Hypothalamus (tissue), 51 donors: ENCODE measurements around the gene ESD.
A peak's percentile ranks its signal among the peaks of the same experiment; 100 is the strongest.
"Not testable (repeated sequence)": the region's sequence is repeated elsewhere in the genome, so short reads cannot be mapped to it uniquely, and the experiment has no call there.

Source experiments
- DNase-seq, 51 donors: peaks; one replicate each; lab custom pipeline; 2025; lab: John Stamatoyannopoulos, UW

The ESD gene, protein sequence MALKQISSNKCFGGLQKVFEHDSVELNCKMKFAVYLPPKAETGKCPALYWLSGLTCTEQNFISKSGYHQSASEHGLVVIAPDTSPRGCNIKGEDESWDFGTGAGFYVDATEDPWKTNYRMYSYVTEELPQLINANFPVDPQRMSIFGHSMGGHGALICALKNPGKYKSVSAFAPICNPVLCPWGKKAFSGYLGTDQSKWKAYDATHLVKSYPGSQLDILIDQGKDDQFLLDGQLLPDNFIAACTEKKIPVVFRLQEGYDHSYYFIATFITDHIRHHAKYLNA

DNA sequence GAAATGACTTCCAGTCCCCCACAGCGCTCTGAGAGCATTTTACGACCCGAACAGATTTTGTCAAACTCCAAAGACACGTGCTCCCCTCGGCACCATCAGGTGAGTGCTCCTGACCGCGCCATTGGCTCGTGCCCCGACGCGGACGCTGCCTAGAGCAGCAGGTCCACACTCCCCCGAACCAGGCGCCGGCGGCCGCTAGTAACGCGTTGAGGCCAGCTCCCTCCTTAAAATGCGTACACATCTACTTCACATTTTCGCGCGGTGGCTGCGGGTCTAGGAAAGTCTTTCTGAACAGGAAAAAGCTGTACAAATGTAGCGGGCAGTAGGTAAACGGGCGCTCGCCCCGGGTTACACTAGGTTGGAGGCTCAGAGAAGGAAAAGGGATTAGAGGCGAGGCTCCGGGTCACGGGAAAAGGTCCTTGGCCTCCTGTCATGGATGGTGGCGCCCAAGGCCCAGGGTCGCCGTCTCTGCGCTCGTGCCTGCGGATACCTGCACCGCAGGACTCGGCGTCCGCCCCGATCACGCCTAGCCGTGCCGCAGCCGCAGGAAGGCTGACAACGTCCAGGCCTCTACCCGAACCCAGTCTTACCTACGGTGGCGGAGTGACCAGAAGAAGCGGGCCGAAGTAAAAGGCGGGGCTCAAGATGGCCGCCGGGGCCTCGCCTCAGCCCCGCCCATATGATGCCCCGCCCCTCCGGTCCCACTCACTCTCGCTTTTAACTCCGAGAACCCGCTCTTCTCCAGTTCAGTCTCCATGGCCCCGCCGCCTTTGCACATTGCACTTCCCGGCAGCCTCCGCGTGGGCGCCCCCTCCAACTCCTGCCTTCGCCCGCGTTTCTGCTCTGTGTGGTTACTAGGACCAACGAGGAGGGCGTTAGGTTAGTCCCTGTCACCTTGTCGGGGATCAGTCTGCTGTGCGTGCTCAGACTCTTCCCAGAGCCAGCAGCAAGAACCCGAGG lies at the start of gene ESD:
TSS of gene ESD (minus strand) at position 647 of the 960 bp plus-strand sequence. CDS start 5,748 bp downstream, outside the sequence.
- peak; percentile 41 to 92 (median 81) for DNase-seq

GRCh38 chr13:46846726-46847125 lies 49.8 kb upstream of the ESD start:
- DNase-seq = no peak

- DNase-seq = no peak
These were observed 48.2 kb upstream of the ESD start for GRCh38 chr13:46845146-46845545.

GRCh38 chr13:46844431-46844830 lies 47.5 kb upstream of the ESD start:
- DNase-seq = no peak

- DNase-seq = no peak
These were observed 42.4 kb upstream of the ESD start for GRCh38 chr13:46839399-46839798.

GRCh38 chr13:46834657-46835056 lies 37.7 kb upstream of the ESD start:
- peak in 1 of 51 donors; percentile 2 for DNase-seq

GRCh38 chr13:46831588-46832194 lies 34.7 kb upstream of the ESD start:
- DNase-seq = peak in 17 of 51 donors; percentile 1 to 58 (median 8)

- DNase-seq = no peak
These were observed 33.5 kb upstream of the ESD start for GRCh38 chr13:46830405-46831005.

GRCh38 chr13:46822551-46822950 lies 25.6 kb upstream of the ESD start:
- DNase-seq = no peak

DNA sequence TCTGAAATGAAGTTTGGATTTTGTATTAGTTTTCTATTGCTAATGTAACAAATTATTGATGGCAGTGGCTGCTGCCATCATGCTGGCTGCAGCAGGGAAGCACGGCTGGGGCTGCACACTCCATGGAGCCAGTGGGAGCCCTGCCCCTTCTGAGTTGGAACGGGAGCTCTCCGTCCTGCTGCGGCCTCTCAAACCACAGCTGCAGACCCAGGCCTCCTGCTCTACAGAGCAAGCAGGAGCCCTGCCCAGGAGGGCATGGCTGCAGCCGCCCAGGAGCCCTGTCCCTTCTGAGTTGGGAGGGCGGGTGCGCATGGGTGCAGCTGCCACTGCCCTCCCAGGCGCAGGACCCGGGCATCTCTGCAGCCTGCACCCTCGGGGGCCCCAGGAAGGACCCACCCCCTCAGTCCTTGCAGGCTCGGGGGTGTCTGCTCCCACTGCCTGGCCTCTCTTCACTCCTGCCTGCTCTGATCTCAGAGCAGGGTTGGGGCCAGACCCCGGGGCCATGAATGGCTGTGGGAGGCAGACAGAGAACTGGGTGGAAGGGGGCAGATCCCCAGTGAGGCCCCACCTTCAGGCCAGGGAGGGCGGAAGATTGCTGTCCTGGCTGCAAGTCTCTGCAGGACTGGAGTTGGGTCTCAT lies 21.0 kb upstream of the ESD start:
- no peak for DNase-seq

GRCh38 chr13:46817095-46817494 lies 20.1 kb upstream of the ESD start:
- no peak for DNase-seq

- DNase-seq = no peak
These were observed 19.4 kb upstream of the ESD start for GRCh38 chr13:46816371-46816770.

GRCh38 chr13:46812301-46812797 lies 15.4 kb upstream of the ESD start:
- DNase-seq = no peak

GRCh38 chr13:46810440-46810839 lies 13.5 kb upstream of the ESD start:
- no peak for DNase-seq

GRCh38 chr13:46804921-46805320 lies 8.0 kb upstream of the ESD start:
- not testable (repeated sequence) for DNase-seq

GRCh38 chr13:46804391-46804815 lies 7.4 kb upstream of the ESD start:
- no peak for DNase-seq

DNA sequence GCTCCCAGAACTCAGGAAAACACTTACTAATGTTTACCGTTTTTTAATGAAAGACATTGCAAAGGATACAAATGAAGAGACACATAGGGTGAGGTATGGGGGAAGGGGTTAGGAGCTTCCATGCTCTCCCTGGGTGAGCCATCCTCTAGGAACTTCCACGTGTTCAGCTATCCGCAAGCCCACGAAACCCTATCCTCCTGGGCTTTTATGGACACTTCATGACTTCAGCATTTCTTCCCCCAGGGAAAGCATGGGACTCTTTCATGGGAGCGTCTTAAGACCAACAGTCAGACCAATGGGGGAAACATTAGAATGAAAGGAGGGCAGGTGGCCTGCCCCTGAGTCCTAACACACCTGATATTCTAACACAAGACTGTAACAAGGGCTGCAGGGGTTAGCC lies 6.6 kb upstream of the ESD start:
- no peak for DNase-seq

DNA sequence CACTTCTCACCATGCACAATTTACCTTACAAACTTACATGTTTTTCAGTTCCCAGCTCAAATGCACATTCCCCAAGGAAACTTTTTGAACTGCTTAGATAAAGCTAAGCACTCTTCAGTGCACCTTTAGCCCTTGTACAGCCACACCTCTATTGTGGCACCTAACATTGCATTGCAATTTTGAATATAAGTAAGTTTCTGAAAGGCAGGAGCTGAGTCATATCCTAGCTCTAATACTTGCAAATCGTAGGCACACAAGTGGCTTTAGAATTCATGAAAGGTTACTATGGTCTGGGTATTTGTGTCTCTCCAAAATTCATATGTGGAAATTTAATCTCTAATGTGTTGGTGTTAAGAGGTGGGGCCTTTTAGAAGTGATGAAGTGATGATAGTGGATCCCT lies 4.9 kb upstream of the ESD start:
- no peak for DNase-seq

GRCh38 chr13:46799139-46799538 lies 2.2 kb upstream of the ESD start:
- no peak for DNase-seq
